NOMO-1 treated with DMSO at 0.1 percent for 48 hours (cell line): Measurements from ENCODE around the gene PHACTR1.
A peak's percentile ranks its signal among the peaks of the same experiment; 100 is the strongest.

ENCODE experiments used
- DNase-seq: peaks from one replicate; lab custom pipeline; 2025; ENCODE audit not compliant: unreplicated experiment; lab: John Stamatoyannopoulos, UW

PHACTR1 gene

DNA sequence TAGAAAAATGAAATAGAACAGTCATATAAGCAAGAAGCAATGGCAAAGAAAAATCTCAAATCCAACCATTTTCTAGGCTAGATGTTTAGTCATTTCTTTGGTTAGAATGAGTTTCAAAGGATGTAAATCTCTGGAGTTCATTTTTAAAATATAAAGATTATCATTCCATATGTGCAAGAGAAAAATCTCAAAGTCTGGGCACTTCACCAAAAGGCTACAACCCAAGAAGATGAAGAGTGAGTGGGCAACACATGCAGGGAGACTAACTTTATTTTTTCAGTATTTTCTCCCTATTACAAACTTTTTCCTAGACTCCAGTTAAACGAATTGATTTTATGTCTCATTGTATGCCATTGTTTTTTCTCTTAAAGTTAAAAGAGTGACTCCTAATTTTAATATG lies 83.6 kb downstream of the PHACTR1 start:
- no peak for DNase-seq

DNA sequence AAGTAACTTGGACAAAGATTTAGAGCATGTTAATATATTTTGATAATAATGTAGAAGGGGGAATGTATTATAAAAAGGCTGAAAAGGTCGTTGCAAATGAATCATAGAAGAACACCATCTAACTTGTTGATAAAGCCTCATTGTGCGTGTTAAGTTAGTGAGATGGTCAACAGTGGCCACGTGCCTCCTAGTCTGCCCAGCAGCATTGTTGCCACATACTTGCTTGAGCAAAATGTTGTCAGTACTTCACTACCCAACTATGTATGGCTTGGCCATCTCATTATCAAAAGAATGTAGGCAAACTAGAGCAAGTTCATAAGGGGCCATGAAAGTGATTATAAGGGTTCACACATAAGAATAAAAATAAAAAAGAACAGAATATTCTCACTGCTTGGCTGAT lies 84.6 kb downstream of the PHACTR1 start:
- DNase-seq = no peak

DNA sequence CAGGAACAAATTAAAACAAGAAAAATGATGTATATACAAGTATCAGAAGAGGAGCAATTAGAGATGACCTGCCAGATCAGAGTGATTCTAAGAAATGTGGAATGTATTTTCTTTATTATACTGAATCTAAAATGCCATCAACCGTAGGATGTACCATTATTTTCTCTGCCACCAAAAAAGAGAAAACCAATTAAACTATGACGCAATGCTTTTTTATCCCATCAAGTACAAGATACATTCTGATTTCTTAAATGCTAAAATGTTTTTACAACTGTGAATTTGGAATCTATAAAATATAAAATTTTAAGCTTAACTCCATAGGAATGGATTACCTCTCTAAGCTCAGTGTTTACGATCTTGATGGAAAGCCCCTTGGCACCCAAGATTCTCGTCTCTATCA lies 85.9 kb downstream of the PHACTR1 start:
- DNase-seq = no peak

DNA sequence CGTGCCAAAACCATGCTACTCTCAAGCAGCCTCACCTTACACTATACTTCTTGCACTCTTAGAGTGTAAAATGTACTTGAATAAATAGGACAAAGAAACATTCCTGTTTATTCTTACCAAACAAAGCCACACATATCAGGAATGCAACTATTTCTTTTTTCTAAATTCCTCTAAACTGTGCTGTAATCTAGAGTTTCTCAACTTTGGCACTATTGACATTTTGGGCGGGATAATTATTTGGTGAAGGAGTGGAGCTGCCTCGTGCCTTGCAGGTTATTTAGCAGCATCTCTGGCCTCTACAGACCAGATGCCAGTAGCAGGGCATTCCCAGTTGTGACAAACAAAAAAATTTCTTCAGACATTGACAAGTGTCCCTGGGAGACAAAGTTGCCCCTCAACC lies 86.9 kb downstream of the PHACTR1 start:
- DNase-seq = no peak

DNA sequence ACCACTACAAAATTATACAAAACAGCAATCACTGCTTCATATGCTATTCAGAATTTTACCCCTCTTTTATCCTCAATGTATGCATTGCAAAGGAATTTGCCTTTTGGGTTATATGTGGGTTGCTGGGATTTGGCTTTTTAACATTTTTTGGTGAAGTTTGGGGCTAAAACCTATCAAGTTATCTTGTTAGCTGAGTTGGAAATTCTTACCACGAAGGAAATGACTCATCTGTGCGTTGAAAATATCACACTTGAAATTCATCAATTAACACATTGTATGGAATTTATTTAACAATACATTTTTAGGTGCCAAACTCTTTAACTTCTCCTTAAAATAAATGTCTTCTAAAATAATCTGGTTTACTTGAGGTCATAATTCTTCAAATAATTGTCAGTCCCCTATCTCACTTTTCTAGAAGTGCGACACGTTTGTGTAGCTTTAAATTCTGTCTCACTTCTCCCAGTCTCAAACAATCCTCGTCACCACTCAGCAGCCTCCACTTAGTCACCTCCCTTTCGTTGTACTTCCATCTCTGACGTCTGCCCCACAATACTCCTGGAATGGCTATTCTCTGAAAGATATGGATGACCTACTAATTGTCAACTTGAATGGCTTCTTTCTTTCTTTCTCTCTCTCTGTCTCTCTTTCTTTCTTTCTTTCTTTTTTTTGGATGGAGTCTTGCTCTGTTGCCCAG lies 88.5 kb downstream of the PHACTR1 start:
- no peak for DNase-seq

DNA sequence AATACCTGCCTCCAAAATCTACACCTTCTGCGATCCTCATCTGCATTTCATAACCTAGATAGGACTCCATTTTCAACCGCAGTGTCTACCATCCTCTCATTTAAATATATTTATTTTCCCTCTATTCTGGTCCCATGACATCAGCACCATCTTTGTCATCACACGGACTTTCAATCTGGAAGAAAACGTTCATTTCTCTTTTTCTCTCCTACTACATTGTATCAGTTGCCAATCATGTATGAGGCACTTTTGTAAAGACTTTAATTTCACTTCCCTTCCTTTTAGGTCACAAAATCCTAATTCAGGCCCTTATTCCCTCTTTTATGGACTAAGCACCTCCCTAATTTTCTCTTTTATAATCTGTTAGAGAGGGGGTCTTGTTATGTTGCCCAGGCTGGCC lies 89.6 kb downstream of the PHACTR1 start:
- DNase-seq = no peak

DNA sequence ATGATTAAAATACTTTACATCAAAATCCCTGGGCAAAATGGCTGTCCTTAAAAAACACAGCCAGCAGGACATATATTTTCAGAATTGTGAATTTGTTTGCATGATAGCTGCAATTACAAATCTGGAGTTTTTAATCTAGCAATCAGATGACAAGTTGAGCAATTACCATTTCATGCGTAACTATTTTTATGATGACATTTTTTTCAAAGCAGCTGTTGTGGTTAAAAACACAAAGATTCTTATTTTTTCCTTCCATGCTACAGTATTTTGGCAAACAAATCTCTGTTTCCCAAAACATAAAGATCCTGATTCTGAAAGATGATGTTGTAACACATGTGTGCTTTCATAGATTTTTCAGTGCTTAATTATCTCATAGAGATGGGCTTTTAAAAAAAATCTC lies 90.2 kb downstream of the PHACTR1 start:
- DNase-seq = no peak

DNA sequence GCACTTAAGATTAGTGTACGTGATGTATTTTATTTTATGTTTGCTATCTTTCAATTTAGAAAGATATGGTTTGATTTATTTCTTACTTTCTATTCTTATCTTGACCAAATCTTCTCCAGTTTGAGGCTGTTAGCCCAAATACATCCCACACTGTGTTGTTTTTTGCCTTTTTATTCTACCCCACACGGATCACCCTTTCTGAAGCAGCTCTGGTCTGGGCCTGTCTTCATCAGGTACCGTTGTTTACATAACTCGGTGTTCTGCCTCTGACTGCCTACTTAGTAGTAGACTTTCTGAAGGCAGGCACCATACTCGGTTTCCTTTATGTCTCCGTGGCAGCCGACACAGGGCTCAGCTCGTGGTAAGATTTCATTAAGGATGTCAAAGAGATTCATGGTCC lies 95.0 kb downstream of the PHACTR1 start:
- no peak for DNase-seq

DNA sequence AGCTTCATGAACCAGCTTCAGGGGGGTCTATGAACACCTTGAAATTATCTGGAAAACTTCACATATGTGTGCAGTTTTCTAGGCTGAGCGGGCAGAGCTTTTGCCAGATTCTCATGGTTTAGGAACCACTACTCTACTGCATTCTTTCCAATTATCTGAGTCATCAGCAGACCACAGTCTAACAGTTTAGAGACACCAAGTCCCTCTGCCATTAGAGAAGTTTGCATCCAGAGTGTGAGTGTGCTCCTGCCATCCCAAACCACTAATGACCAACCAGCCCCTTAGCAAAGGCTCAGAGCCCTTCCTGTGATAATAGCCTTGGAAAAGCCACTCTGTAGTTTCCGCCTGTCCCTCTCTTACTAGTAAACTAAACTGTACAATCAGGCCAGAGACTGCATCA lies 96.8 kb downstream of the PHACTR1 start:
- no peak for DNase-seq

DNA sequence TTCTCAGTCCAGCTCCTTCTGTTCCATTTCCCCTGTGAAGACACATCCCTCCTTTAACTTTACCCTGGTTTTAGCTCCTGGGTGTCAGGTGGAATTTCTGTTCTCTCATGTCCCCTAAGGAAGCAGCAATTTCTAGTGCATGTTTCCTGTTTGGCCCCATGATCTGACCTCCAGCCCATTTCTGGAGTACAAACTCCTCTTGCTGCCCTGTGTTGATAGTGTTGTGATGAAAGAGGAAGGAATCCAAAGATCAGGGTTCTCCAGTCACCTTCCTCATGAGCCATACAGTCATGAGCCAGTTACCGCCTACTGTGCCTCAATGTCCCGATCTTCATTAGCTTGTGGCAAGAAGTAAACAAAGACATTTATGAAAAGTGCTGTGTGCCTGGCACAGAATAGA lies 97.4 kb downstream of the PHACTR1 start:
- no peak for DNase-seq

DNA sequence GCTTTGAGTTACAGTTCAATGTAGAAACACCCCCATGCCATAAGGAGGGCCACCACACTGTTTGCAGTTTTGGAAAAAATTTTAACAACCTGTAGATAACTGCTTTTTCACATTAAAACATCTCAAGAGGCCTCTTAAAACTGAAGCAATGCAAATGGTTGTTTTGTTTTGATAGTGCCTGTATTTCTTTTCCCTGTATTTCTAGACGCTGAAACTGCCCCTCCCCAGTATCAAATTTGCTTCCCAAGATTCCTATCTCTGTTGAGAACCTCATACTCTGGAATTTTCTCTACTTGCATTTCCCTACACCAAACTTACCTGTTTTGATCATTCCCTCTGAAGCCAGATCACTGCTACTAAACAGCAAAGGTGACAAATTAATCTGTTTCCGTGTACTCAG lies 98.5 kb downstream of the PHACTR1 start:
- no peak for DNase-seq

DNA sequence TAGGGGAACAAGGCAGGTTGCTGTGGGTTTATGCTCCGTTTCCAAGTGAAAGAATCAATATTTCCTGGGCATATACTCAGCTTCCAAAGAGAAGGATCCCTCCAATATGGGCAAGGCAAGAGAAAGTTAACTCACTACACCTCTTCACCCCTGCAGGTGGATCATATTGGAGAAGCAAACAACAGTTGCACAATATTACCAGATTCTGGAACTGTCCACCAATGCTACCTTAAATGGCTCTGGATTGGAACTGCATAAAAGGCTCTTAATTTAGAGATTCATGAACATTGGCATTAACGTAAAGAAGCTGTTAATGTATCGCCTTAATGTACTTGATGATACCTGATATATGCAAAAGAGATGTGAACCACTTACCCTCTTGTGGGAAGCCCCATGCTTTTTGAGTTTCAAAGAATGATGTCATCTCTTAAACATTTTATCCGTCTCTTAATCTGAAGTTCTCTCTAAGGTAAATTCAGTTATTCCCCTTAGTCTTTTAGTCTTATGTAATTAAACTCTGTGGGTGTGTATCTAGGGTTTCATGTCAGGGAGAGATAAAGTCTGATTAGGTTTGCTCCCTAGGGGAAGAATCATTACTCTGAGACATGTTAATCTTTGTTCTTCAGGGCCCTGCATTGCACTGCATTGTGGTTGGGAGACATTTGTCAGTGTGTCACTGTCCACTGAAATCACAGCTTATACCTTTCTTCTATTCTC lies 99.5 kb downstream of the PHACTR1 start:
- no peak for DNase-seq

DNA sequence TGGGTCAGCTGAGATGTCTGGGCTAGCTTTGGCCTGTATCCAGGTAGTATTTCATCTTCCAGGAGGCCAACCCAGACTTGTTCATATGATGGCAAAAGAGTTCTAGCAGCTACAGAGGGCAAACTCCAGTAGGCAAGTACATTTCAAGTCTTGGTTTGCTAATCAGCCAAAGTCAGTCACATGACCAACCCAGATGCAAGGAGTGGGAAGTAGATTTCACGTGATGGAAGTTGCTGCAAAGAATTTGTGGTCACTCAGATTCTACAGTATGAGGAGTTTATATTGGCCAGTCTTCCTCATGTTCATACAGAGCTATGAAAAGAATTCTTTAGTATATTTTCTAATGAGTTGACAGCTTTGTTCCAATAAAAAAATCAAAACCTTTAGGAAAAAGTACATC lies 101.8 kb downstream of the PHACTR1 start:
- peak; percentile 2 for DNase-seq

DNA sequence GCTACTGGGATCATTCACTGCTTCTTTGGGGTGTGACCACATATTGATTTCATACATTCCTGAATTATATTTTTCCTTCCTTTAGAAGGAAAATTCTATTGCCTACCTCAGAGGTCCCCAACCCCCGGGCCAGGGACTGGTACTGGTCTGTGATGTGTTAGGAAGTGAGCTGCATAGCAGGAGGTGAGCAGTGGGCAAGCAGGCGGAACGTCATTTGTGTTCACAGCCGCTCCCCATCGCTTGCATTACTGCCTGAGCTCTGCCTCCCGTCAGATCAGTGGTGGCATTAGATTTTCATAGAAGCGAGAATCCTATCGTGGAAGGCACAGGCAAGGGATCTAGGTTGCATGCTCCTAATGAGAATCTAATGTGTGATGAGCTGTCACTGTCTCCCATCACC lies 107.3 kb downstream of the PHACTR1 start:
- no peak for DNase-seq

DNA sequence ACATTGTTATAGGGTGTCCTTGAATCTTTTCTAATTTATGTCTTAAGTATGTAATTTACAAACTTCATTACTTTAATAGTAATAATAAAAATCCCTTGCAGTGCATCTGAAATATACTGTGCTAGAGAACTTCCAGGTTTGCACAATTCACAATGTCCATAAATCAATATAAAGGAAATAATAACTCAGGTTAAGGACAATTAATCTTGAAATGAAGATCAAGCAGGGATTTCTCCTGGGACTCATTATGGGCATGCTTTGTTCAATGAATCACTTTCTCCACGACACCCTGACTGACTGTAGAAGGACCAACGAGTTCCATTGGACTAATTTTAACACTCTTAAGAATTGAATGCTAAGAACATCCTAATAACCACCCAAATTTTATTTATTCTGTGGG lies 110.0 kb downstream of the PHACTR1 start:
- no peak for DNase-seq

DNA sequence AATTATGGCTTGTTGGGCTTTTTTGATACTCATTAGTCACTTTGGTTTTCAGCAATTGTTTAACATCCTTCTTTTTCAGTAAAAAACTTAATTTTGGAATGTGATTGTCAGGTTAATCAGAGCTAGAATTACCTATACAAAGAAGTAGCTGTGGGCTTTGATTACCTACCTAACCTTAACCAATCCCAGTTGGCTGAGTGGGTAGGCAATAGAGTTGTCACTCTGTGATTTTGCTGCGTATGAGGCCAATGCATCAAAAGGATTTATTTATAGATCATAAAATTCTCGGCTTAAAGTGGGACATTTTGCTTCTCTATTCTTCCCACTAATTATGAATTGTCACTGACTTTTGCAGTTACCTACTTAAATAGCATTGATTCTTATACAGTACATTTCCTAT lies 111.4 kb downstream of the PHACTR1 start:
- DNase-seq = no peak

DNA sequence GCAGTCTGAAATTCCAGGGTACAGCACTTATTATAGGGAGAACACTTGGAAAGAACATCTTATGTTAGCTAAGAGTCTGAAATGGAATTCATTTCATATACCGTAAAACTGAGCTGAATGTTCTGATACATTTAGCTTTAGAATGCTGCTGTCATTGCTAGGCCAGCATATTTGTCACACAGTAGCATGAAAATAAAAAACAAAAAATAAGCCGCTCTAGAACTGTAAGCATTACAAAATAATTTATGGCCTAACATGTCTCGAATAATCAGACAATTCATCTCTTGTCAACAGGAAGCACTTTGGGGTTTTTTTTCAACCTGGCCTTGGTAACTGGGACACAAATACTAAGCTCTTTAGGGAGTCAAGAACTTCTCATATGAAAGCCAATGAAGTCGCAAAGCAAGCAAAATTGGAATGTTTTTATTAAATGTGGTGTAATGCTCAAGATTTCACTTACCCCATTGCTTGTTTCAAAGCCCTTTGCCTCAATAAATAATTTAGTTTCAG lies 115.7 kb downstream of the PHACTR1 start:
- DNase-seq = no peak

DNA sequence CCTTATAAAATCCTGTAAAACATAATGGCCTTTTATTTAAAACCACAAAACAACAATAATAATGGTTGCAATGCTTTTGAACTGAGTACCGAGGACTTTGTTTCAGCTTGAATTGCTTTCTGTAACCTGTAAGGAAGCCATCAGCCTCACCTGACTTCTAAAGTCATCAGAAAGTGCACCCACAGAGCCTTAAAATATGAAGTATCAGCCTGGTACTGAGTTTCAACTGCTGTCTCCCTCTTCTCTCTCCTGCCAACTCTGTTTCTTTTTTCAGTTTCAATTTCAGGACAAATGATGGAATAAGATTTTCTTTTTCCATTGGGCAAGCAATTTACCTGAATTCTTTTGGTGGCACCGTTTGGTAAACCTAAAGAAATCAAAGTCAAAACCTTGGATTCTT lies 119.4 kb downstream of the PHACTR1 start:
- no peak for DNase-seq

DNA sequence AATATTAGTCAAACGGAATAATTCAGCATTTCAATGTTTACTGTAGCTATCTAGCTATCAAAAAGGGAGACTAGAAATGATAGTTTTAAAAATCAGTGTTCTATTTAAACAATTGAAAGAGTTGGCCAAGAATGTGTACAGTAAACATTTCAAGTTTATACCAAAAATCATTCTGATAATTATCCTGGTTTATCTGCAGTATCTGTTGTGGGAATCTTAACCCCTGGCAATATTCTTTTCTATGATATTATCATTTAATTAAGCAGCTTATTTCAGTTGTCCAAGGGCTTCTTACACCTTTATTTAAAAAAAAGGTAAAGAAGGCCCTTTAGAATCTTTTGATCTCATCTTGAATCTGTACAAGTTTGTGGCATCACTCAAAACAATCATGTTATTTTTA lies 125.1 kb downstream of the PHACTR1 start:
- DNase-seq = no peak

DNA sequence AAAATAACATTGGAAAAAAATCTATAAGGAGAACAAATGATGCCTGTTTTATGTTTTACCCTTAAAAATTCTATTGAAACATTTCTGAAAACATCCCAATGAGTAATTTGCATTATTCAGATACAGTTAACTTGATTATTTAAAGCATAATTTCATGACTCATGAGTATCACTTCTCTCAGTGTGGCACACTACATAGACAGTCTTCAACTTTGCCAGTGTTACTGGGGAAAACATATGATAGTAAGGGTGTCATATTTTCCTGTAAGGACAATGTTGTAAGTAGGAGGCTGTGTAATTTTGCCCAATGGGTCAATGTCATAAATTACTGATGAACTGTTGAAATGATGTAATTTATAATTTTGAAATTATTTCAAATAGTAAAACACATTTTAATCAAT lies 125.5 kb downstream of the PHACTR1 start:
- no peak for DNase-seq

DNA sequence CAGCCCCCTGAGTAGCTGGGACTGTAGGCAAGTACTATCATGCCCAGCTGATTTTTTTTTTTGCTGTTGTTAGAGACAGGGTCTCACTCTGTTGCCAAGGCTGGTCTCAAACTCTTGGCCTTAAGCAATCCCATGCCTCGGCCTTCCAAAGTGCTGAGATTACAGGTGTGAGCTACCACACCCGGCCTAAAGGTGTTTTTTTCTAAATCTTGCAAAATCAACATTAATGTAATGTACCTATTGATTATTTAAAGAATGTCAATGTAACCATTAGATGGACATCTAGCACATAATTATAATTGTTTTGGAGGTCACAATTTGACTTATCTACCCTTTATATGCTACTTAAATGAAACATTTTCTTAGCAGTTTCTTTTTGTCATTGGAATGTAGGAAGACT lies 126.1 kb downstream of the PHACTR1 start:
- DNase-seq = no peak

DNA sequence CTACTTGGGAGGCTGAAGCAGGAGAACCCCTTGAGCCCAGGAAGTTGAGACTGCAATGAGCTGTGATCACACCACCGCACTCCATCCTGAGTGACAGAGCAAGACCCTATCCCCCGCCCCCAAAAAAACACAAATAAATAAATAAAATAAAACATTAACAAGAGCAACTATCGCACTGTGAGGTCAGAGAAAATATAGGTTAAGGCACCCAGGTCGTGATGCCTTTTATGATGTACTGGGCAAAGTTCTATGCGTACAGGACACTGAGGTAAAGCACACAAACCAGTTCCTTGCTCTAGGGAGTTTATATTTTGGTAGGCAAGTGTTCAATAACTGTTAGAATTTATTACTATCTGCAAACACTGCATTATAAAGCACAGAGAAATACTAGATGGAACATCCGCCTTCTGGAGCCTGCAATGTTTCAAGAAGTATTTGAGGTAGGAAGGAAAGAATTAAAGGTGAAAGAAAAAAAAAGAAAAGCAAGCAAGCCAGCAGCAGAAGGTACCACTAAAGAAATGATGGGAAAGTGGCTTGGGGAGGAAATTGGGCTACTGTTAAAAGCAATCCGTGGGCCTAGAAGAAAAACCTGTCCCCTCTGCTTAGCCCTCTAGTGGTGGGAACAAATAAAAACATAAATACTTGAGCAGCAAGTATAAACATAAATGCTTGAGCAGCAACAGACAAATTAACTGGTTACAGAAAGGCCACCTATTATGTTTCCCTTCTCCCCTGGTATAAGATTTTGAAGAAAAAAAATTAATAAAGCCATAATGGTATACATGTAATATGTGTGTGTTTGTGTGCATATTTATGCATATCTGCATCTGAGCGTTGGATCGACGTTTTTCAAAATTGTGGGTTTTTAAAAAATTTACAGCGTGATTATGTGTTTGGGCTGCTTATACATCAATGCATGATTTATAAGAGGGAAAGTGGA lies 128.0 kb downstream of the PHACTR1 start:
- peak; percentile 11 for DNase-seq
